ENCODE measurements around the gene MAP3K7.

The MAP3K7 gene

GRCh38 chr6:90586836-90587638 is at the start of gene MAP3K7:
Gene MAP3K7, minus strand, starts transcription at chr6:90587072. Its CDS starts 189 bp downstream, at chr6:90586883.
- peak; percentile 93 for DNase-seq (ENCODE audit: low spot score)

DNA sequence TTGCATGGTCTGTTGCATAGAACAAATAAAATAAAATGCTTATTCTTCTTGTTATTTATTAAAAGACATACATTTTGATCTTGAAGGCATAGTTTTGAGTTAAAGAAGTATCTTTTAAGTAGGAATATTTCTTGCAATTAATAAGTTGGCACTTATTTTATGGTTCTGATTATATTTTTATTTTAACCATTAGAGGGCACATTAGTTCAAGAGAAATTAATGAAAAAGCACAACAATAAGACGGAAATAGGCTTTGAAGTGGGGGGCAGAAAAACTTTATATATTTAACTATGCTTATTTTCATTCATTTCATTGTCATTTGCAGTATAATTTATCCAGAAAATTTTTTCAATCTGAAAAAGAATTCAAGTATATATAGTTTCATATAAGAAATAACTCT is 44.2 kb upstream of the MAP3K7 start:
- DNase-seq (ENCODE audit: low spot score): no peak

DNA sequence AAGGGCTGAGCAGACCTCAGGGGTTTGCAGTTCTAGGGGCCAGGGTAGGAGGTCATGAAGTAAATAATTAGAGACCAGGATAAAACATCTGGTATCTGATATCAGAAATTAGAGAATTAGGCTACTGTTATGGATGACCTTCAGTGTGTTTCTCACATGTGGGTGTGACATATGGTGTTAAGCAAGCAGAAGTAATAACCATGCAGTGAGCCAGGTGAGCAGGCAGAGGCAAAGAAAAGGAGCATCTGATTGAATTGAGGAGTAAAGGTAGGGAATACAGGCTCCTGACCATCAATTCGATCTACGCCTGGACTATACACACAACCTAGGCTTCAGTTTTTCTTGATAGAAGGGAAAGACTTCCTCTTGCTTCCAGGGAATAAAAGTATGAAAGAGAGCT is 34.7 kb upstream of the MAP3K7 start:
- no peak for DNase-seq (ENCODE audit: low spot score)

- DNase-seq (ENCODE audit: low spot score): no peak
Measured at GRCh38 chr6:90619221-90619620, 32.3 kb upstream of the MAP3K7 start.

- no peak for DNase-seq (ENCODE audit: low spot score)
Measured at GRCh38 chr6:90612313-90612680, 25.4 kb upstream of the MAP3K7 start.

DNA sequence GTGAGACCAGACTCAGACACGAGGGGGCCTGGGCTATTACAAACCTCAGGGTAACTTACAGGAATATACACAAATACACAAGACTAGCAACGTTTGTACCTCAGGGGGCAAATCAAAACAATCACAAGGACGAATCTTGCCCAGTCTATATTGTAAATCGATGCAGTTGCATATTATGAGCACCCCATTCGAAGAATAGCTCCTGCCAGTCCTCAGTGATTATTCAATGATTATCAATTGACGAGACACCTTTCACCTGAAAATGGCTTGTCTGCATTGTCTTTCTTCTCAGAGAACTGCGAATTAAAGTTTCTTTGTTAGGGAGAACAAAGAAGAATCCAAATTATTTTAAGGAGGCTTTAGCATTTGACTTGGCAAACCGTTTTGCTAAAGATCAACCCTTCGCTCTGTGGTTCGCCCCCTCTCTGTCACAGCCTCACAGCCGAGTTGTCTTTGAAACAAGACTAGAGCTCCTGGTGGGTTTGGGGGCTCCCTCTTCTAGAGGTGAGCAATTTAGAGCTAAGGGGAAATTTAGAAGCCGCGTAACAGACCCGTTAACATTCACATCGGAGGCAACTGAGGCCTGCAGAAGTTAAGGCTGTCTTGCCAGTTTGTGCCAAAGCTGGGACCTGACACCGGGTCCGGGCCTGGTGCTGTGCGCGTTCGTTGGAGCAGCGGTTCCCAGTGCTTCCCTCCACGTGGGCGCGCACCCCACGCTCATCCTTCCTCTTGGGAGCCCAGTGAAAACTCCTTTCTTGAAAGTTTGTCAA is 24.9 kb upstream of the MAP3K7 start:
- no peak for DNase-seq (ENCODE audit: low spot score)

DNA sequence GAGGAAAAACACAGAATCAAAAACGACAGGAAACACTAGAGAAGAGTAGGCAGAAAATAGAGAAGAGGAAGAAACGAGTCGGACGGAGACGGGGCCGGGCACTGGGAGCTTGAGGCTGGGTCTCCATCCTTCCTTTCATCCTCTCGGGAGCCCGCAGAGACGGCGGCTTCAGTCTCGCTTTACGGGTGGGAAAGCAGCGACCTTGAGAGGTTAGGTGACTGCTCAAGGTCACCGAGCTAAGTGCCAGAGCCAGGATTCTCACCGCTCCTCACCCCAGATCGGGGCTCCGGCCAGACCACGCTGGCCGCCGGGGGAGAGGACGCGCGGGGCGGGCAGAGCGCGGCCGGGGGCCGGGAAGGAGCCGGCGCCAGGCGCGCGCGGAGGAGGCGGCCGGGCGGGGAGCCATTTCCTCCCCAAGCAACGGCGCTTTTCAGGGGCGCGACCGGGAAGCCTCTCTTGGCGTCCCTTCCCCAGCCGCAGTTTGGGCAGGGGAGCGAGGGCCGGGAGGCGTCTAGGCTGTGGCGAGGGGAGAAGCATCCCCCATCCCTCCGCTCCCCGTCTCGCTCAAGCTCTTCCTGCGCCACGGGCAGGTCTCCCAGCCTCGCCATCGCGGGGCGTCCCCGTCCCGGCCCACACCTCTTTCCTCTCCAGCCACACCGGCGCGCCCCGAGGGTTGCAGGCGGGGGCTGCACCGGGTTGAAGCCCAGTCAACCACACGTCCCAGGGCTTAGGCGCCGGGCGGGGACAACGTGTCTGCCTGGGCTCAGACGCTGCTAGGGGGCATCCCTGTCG is 24.1 kb upstream of the MAP3K7 start:
- no peak for DNase-seq (ENCODE audit: low spot score)

- DNase-seq (ENCODE audit: low spot score): no peak
Measured at GRCh38 chr6:90610301-90610750, 23.5 kb upstream of the MAP3K7 start.

GRCh38 chr6:90605749-90606340 is 19.0 kb upstream of the MAP3K7 start:
- DNase-seq (ENCODE audit: low spot score): no peak

- DNase-seq (ENCODE audit: low spot score): no peak
Measured at GRCh38 chr6:90604546-90604945, 17.7 kb upstream of the MAP3K7 start.

GRCh38 chr6:90599151-90599550 is 12.3 kb upstream of the MAP3K7 start:
- DNase-seq (ENCODE audit: low spot score): no peak

GRCh38 chr6:90598192-90598951 is 11.5 kb upstream of the MAP3K7 start:
- no peak for DNase-seq (ENCODE audit: low spot score)

DNA sequence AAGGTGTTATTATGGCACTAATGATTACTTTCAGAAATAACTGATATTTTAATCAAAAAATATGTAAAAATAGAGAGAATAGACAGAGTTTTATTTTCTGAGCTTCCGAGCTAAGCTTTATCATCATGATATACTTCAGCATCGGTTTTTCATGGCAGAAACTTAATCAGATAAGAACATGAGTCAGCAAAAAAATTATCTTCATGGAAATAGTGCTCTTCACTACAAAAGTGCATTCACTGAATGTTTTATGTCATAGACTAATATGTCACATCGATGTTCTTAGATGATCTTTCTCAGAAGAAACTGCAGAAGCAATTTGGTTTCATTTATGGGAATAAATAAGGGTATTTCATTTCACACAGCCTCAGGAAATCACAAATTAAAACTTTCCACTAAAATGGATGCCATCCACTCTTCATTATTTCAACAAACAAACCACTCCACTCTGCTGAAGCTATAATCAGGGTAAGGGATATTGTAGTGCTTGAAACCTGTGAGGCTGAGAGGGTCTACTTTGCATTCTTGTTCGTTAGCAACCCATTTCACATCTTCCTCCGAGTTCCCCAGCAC is 10.2 kb upstream of the MAP3K7 start:
- no peak for DNase-seq (ENCODE audit: low spot score)

- DNase-seq (ENCODE audit: low spot score): no peak
Measured at GRCh38 chr6:90595854-90596253, 9.0 kb upstream of the MAP3K7 start.

DNA sequence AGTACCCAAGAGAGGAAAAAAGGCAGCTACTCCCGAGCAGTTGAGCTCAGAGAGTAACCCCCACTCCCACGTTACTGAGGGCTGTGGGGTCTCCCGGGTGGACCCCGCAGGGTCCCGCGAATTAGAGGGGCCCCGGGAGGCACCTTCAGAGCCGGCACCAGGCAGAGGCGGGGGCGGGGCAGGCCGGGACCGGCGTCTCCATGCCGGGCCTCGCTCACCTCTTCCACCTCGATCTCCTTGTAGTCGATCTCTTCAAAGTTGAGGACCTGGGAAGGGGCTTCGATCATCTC is 381 bp downstream of the MAP3K7 start:
- DNase-seq (ENCODE audit: low spot score): no peak

- no peak for DNase-seq (ENCODE audit: low spot score)
Measured at GRCh38 chr6:90584636-90585255, 2.1 kb downstream of the MAP3K7 start.

DNA sequence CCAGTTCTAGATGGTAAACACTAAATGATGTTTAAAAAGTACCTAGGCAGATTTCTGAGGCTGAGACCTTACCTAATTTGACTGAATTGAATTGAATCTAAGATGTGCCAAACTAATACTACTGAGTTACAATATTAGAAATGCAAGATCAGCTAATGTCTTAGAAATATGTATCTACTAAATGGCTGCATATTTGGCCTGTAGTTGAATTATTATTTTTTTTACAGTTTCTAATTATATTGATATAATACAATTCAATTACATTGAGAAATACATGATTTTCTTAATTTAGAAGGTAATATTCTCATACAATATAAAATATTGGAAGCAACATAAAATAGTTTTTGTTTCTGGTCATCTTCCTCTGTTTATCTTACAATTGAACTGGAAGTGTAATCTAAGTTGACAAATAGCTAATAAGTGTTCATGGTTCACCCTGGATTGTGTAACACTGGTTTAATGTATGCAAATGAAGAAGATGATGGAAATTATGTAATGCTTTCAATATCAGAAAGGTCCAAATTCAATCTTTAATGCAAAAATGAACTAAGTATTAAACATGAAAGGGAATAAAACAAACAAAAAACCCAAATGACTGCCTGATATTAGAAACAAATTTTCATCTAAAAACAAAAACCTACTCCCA is 2.9 kb downstream of the MAP3K7 start:
- no peak for DNase-seq (ENCODE audit: low spot score)

- no peak for DNase-seq (ENCODE audit: low spot score)
Measured at GRCh38 chr6:90583179-90583835, 3.6 kb downstream of the MAP3K7 start.

DNA sequence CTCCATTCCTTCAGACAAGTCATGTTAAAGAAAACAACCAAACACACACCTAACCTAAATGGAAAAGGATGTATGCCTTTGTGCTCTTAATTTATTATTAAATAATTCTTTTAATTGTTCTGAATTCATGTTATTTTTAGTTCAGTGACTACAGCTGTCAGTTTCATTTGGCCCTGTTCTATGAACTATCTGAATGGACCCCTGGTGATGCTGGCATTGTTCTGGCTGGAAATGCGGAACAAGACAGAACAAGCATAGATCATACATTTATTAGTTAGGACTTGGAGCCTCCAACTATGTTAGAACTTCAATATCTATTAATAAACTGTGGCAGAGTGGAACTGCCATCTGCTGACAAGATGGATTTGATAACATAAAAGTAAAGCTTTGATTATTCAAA is 5.7 kb downstream of the MAP3K7 start:
- no peak for DNase-seq (ENCODE audit: low spot score)

Data from LoVo (cell line).